OCI-LY3 (cell line): ENCODE measurements around the gene MLC1.

Source experiments
- H2AFZ ChIP-seq: fragments of 200-600, 300-600 bp; shearing (Covaris generic); 2 replicates; pipeline ENCODE4 v1.6.0; 2014; ENCODE audit warnings: antibody characterized with exemption, low read depth, low read length
- H3K27ac ChIP-seq: fragments of 200-600, 300-600 bp; sonication (generic); 2 replicates; pipeline ENCODE4 v1.5.1; 2014; ENCODE audit warnings: mild to moderate bottlenecking, low read length, moderate library complexity, mixed read lengths
- H3K27me3 ChIP-seq: fragments of 200-600, 300-600 bp; sonication (generic); 2 replicates; pipeline ENCODE4 v1.6.1; 2014; ENCODE audit warnings: low read depth, low read length, mixed read lengths
- H3K36me3 ChIP-seq: fragments of 200-600, 300-600 bp; sonication (generic); replicated peaks from 2 replicates; pipeline ENCODE3; 2014; ENCODE audit warnings: low read depth, low read length, mixed read lengths
- H3K4me1 ChIP-seq: fragments of 300-600, 200-600 bp; sonication (generic); 2 replicates; pipeline ENCODE4 v1.6.1; 2014; ENCODE audit warnings: low read length, mixed read lengths
- H3K4me2 ChIP-seq: fragments of 200-600, 300-600 bp; sonication (generic); 2 replicates; pipeline ENCODE4 v1.6.1; 2014; ENCODE audit warnings: low read length, mixed read lengths
- H3K4me3 ChIP-seq: fragments of 300-600, 200-600 bp; sonication (generic); 2 replicates; pipeline ENCODE4 v1.5.1; 2014; ENCODE audit warnings: antibody characterized with exemption, mild to moderate bottlenecking, low read length, moderate library complexity
- H3K79me2 ChIP-seq: fragments of 300-600, 200-600 bp; shearing (Covaris generic); 2 replicates; pipeline ENCODE4 v1.6.1; 2014; ENCODE audit warnings: mild to moderate bottlenecking, low read length, mixed read lengths
- H3K9ac ChIP-seq: fragments of 300-600, 200-600 bp; shearing (Covaris generic); 2 replicates; pipeline ENCODE4 v1.6.0; 2014; ENCODE audit warnings: mild to moderate bottlenecking, low read length, moderate library complexity
- H3K9me3 ChIP-seq: fragments of 200-600, 300-600 bp; shearing (Covaris generic); 2 replicates; pipeline ENCODE4 v1.6.1; 2014; ENCODE audit warnings: low read length, mixed read lengths; ENCODE audit not compliant: insufficient read depth
- H4K20me1 ChIP-seq: fragments of 200-600, 300-600 bp; sonication (generic); 2 replicates; pipeline ENCODE4 v1.6.1; 2016; ENCODE audit warnings: low read length, mixed read lengths; ENCODE audit not compliant: insufficient read depth
- EZH2phosphoT487 ChIP-seq: fragments of 200-600 bp; shearing (Covaris generic); IDR thresholded peaks from 2 replicates; pipeline ENCODE4 v1.6.1; 2018; ENCODE audit warnings: antibody characterized with exemption, mixed run types, low read depth
- TF ChIP-seq, protein P1 (sequence below): fragments of 200-600, 300-600 bp; sonication (generic); IDR thresholded peaks from 2 replicates; pipeline ENCODE4 v1.5.1; 2014; ENCODE audit warnings: antibody characterized with exemption, low read length, low read depth

The MLC1 gene

DNA sequence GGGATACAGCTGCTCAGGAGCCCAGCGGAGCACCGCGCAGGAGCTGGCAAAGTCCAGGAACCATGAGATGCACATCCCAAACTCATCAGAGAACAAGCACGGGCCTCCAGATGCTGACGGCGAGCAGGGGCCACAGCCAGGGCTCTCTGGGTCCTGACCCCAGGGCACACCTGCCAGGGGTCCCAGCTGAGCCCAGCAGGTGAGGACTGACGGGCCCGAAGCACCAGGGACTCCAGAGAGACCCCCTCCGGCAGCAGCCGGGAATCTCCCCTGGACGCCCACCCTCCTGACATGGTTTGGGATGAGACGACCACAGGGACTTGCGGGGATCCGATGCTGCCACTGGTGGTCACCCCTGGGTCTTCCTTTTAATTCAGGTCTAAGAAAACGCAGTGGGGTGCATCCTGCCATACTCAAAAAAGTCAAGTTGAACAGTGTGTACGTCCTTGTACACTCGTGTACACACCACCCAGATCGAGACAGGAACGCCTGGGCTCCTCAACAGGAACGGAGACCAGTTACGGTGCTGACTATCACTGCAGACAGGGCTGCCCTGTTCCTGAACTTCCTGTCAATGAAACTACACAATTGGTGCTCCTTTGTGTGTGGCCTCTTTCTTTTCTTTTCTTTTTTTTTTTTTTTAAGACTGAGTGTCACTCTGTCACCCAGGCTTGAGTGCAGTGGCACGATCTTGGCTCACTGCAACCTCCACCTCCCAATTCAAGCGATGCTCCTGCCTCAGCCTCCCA is 49.1 kb downstream of the MLC1 start:
- no peak for TF ChIP-seq EZH2phosphoT487
- TF ChIP-seq, protein P1, sequence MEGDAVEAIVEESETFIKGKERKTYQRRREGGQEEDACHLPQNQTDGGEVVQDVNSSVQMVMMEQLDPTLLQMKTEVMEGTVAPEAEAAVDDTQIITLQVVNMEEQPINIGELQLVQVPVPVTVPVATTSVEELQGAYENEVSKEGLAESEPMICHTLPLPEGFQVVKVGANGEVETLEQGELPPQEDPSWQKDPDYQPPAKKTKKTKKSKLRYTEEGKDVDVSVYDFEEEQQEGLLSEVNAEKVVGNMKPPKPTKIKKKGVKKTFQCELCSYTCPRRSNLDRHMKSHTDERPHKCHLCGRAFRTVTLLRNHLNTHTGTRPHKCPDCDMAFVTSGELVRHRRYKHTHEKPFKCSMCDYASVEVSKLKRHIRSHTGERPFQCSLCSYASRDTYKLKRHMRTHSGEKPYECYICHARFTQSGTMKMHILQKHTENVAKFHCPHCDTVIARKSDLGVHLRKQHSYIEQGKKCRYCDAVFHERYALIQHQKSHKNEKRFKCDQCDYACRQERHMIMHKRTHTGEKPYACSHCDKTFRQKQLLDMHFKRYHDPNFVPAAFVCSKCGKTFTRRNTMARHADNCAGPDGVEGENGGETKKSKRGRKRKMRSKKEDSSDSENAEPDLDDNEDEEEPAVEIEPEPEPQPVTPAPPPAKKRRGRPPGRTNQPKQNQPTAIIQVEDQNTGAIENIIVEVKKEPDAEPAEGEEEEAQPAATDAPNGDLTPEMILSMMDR = no peak
- no peak overlapping the region for H3K9ac ChIP-seq
- H2AFZ ChIP-seq = no peak overlapping the region
- H3K9me3 ChIP-seq = no peaks in the 10 kb centered on the region; the same call in 1 of the 2 replicates
- no peaks in the 10 kb centered on the region for H3K79me2 ChIP-seq
- H3K36me3 ChIP-seq = no peaks in the 10 kb centered on the region
- H3K4me2 ChIP-seq = no peak overlapping the region
- H3K4me1 ChIP-seq = no peaks in the 10 kb centered on the region
- no peaks in the 10 kb centered on the region for H4K20me1 ChIP-seq
- H3K4me3 ChIP-seq = no peak overlapping the region
- H3K27me3 ChIP-seq = no peaks in the 10 kb centered on the region
- no peak overlapping the region for H3K27ac ChIP-seq

GRCh38 chr22:50035131-50035881 is 49.9 kb downstream of the MLC1 start:
- Histone ChIP-seq H2AFZ (no peak overlapping the region), H3K9me3 (no peaks in the 10 kb centered on the region; the same call in 1 of the 2 replicates), H3K27me3 (no peaks in the 10 kb centered on the region), H3K79me2 (no peaks in the 10 kb centered on the region), H3K4me3 (no peak overlapping the region), H3K4me2 (no peak overlapping the region), H4K20me1 (no peaks in the 10 kb centered on the region), H3K27ac (no peak overlapping the region), H3K36me3 (no peaks in the 10 kb centered on the region), H3K4me1 (no peaks in the 10 kb centered on the region; the same call in 1 of the 2 replicates), H3K9ac (no peak overlapping the region)
- TF ChIP-seq, protein P1 = no peak
- no peak for TF ChIP-seq EZH2phosphoT487

DNA sequence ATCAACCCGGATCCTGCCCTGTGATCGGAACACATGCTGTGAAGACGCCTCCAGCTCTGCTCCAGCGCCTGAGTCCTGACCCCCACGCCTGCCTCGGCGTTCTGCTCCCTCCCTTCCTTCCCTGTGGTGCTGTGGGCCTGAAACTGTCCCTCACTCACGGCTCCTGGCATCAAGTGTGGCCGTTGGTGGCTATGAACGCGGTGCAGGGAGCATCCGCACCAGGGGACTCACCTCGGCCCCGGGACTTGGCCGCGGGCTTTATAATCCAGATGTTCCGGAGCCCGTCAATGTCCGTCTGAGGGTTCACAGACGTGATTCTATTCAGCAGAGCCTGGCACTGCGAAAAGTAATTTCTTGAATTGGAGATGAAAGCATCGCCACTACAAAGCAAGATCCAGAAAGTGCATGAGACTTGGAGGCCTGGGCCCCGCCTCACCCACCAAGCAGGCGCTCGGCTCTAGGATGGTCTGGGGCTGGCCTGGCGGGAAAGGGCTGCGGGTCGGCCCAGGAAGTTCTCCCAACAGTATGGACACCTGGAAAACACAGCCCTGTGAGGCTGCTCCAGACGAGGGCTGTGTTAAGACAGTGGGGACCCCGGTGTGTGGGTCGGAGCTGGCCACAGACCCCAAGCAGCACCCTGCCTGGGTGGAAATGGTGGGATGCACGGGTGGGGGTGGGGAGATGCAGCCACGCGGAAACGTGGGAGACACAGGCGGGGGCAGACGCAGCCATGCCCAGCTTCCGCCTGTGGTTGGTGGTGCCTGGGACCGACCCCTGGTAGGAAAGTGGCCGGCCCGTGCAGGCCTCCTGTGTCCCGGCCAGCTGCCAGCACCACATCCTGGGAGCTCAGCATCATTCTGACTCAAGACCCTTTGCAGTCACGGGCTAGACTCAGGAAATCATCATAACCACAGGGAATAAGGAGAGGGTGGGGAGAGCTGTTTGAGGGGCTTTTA is 50.8 kb downstream of the MLC1 start:
- Histone ChIP-seq H3K4me2 (no peak overlapping the region), H2AFZ (no peak overlapping the region), H3K4me1 (no peaks in the 10 kb centered on the region; the same call in 1 of the 2 replicates), H3K9ac (no peak overlapping the region), H4K20me1 (no peaks in the 10 kb centered on the region), H3K36me3 (no peaks in the 10 kb centered on the region), H3K27ac (no peak overlapping the region), H3K9me3 (no peaks in the 10 kb centered on the region; the same call in 1 of the 2 replicates), H3K27me3 (no peaks in the 10 kb centered on the region), H3K79me2 (no peaks in the 10 kb centered on the region), H3K4me3 (no peak overlapping the region)
- TF ChIP-seq, protein P1 = no peak
- no peak for TF ChIP-seq EZH2phosphoT487
